Immature natural killer cell (primary cell): ENCODE measurements around the gene NUMB. TPM values are rescaled to one million over a fixed set of nuclear protein-coding genes. Genes with fewer than 3 reads are reported as not detected.
"Not testable (repeated sequence)": the region's sequence is repeated elsewhere in the genome, so short reads cannot be mapped to it uniquely, and the experiment has no call there.

Experiments used
- DNase-seq, 3 donors: peaks; one replicate each; pipeline ENCODE4 v3.0.0; 2022; ENCODE audit warnings: mixed read lengths in 1 of 3
- H3K27ac Mint-ChIP-seq, 6 donors: one replicate each; pipeline ENCODE4 v1.8.0; 2020; ENCODE audit warnings: mixed read lengths in 6 of 6, mild to moderate bottlenecking in 5 of 6, inconsistent platforms in 4 of 6, moderate library complexity in 3 of 6
- H3K27me3 Mint-ChIP-seq, 3 donors: one replicate each; pipeline ENCODE4 v1.8.0; 2020 to 2021; ENCODE audit warnings: low read depth in 3 of 3, mild to moderate bottlenecking in 3 of 3, mixed read lengths in 3 of 3, moderate library complexity in 3 of 3, inconsistent platforms in 1 of 3
- H3K36me3 Mint-ChIP-seq, 3 donors: one replicate each; pipeline ENCODE4 v1.8.0; 2020; ENCODE audit warnings: mixed read lengths in 3 of 3, inconsistent platforms in 2 of 3, mild to moderate bottlenecking in 2 of 3
- H3K4me1 Mint-ChIP-seq, 2 donors: one replicate each; pipeline ENCODE4 v1.8.0; 2020; ENCODE audit warnings: inconsistent platforms in 2 of 2, mild to moderate bottlenecking in 2 of 2, mixed read lengths in 2 of 2, moderate library complexity in 1 of 2
- H3K4me3 Mint-ChIP-seq, 5 donors: one replicate each; pipeline ENCODE4 v1.8.0; 2020; ENCODE audit warnings: mild to moderate bottlenecking in 5 of 5, mixed read lengths in 5 of 5, inconsistent platforms in 3 of 5, moderate library complexity in 3 of 5
- H3K9me3 Mint-ChIP-seq, 6 donors: one replicate each; pipeline ENCODE4 v1.8.0; 2020; ENCODE audit warnings: mild to moderate bottlenecking in 6 of 6, mixed read lengths in 6 of 6, inconsistent platforms in 4 of 6, moderate library complexity in 3 of 6
- polyA plus RNA-seq, 3 donors: library from polyadenylated mRNA; unstranded; fragments of 300-500 nt; fragmentation: Illumina TruSeq; gene quantifications; one replicate each; pipeline ENCODE4 v1.2.3, GENCODE V29; 2021

Gene NUMB
- polyA plus RNA-seq, 3 donors from 2014 or later = 14.1 to 32.4 (median 17.7) TPM

DNA sequence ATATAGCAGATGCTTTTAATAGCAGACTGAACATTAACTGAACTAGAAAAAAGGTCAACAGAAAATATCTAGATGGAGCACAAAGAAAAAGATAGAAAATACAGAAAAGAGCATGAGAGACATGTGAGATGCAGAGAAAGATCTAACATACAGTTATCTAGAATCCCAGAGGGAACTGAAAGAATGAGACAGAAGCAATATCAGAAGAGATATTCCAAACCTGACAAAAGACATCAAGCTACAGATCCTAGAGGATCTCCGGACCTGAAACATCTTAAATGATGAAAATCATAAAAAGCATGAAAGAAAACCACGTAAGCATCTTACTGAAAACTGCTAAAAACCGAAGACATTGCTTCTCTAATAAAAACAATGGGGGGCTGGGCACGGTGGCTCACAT, 75.0 kb downstream of the NUMB start:
- no peak for DNase-seq
- peaks cover 5 to 7% of the 10 kb centered on the region in 2 donors for H3K4me1 Mint-ChIP-seq
- no peak overlapping the region for H3K27ac Mint-ChIP-seq
- H3K36me3 Mint-ChIP-seq = peaks cover 16 to 25% (median 18%) of the 10 kb centered on the region in 3 donors
- H3K9me3 Mint-ChIP-seq = peaks cover 7 to 18% (median 11%) of the 10 kb centered on the region in 6 donors
- H3K4me3 Mint-ChIP-seq = no peak overlapping the region
- H3K27me3 Mint-ChIP-seq = peaks cover 0 to 2% (median 0%) of the 10 kb centered on the region in 3 donors

DNA sequence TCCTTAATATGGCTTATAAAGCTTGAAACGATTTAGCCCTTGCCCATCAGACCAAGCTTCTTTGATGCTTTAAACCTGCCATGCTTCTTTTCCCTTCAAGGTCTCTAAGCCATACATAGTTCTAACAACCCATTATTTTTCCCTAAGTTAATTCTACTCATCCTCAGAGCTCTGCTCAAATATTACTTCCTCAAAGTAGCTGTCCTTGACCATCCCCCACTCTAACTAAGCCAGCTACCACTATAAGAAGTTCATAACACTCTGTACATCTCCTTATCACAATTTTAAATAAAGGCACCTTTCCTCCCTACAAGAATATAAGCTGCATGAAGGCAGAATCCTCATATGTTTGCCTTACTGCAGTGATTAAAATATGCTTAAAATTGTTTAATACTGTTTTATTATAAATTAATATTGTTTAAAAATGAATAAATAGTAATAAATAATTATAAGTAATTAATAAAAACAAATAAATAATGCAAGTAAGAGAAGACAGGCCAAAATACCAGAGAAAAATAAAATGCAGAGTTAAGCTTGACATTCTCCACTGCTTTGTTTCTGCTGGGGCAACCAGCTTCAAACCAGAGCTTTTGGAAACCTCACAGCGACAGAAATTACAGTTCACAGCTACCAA, 76.8 kb downstream of the NUMB start:
- peaks cover 16 to 22% (median 18%) of the 10 kb centered on the region in 3 donors for H3K36me3 Mint-ChIP-seq
- H3K4me1 Mint-ChIP-seq = peaks cover 5 to 7% of the 10 kb centered on the region in 2 donors
- peaks cover 7 to 18% (median 11%) of the 10 kb centered on the region in 6 donors for H3K9me3 Mint-ChIP-seq
- H3K4me3 Mint-ChIP-seq = no peak overlapping the region
- peaks cover 0 to 1% (median 0%) of the 10 kb centered on the region in 3 donors for H3K27me3 Mint-ChIP-seq
- DNase-seq = no peak
- H3K27ac Mint-ChIP-seq = peak overlapping the region in 1 of 6 donors; percentile 1

DNA sequence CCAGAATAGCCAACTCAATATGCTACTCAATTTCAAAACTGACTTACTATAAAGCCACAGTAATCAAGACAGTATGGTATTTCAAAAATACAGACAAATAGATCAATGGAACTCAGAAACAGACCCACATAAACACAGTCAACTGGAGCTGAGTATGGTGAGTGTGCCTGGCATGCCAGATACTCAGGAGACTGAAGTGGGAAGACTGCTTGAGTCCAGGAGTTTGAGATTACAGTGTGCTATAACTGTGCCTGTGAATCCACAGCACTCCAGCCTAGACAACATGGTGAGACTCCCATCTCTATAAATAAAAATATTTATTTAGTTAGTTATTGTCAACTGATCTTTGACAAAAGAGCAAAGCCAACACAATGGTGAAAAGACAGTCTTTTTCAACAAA, 81.8 kb downstream of the NUMB start:
- Mint-ChIP-seq H3K4me3 (no peak overlapping the region), H3K36me3 (no peaks in the 10 kb centered on the region), H3K4me1 (peaks cover 4 to 10% of the 10 kb centered on the region in 2 donors), H3K27ac (no peak overlapping the region), H3K9me3 (peaks cover 0 to 2% (median 0%) of the 10 kb centered on the region in 6 donors), H3K27me3 (peaks cover 0 to 1% (median 0%) of the 10 kb centered on the region in 3 donors)
- no peak for DNase-seq

DNA sequence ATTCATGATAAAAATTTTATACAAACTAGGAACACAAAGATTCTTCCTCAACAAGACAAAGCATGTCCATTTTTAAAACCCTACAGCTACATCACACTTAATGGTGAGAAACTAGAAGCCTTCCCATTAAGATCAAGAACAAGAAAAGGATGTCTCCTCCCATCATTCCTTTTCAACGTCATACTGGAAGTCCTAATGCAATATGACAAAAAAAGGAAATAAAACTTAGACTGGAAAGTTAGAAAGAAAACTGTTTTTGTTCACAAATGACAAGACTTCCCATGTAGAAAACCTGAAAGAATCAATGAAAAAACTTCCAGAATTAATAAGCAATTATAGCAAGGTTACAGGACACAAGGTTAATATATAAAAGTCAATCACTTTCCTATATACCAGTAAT, 82.5 kb downstream of the NUMB start:
- H3K27me3 Mint-ChIP-seq = peaks cover 0 to 1% (median 0%) of the 10 kb centered on the region in 3 donors
- H3K4me1 Mint-ChIP-seq = peaks cover 4 to 5% of the 10 kb centered on the region in 2 donors
- no peak overlapping the region for H3K27ac Mint-ChIP-seq
- no peak overlapping the region for H3K4me3 Mint-ChIP-seq
- peaks cover 0 to 2% (median 0%) of the 10 kb centered on the region in 6 donors for H3K9me3 Mint-ChIP-seq
- DNase-seq = no peak
- H3K36me3 Mint-ChIP-seq = no peaks in the 10 kb centered on the region

DNA sequence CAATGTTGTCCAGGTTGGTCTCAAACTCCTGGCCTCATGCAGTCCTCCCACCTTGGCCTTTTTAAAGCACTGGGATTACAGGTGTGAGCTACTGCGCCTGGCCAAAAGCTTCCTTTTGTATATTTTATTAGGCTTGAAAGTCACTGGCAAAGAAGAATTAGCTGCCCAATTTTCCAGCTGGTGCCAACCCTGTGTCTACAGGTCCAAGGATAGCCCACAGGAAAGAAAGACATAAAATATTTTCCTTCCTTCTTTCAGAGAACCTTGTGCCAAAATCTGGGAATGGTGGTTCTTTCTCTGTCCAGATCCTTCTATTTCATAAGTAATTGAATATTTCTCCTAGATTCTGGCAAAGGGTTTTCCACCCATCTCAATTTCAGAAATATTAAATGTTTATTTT, 84.1 kb downstream of the NUMB start:
- Mint-ChIP-seq H3K4me1 (peaks cover 0 to 5% of the 10 kb centered on the region in 2 donors), H3K36me3 (no peaks in the 10 kb centered on the region), H3K9me3 (no peaks in the 10 kb centered on the region), H3K27ac (no peak overlapping the region), H3K27me3 (no peaks in the 10 kb centered on the region), H3K4me3 (no peak overlapping the region)
- DNase-seq = no peak

DNA sequence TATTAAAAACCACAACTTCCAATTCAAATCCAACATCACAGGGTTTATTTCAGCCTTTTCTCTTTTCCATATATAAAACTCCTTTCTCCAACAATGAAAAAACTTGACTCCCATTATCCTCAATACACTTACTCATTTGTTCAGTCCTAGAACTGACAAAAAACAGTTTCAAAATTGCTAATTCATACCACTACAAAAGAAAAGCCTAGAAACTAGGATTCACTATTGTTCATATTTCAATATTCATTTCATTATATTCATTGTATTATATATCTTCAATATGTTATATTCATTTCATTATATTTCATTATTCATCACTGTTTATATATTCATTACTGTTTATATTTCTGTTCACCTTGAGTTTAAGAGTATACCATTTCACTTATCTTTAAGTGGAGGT, 85.8 kb downstream of the NUMB start:
- H3K27ac Mint-ChIP-seq = no peak overlapping the region
- peaks cover 0 to 5% of the 10 kb centered on the region in 2 donors for H3K4me1 Mint-ChIP-seq
- no peaks in the 10 kb centered on the region for H3K9me3 Mint-ChIP-seq
- DNase-seq = no peak
- H3K4me3 Mint-ChIP-seq = no peak overlapping the region
- no peaks in the 10 kb centered on the region for H3K36me3 Mint-ChIP-seq
- no peaks in the 10 kb centered on the region for H3K27me3 Mint-ChIP-seq

DNA sequence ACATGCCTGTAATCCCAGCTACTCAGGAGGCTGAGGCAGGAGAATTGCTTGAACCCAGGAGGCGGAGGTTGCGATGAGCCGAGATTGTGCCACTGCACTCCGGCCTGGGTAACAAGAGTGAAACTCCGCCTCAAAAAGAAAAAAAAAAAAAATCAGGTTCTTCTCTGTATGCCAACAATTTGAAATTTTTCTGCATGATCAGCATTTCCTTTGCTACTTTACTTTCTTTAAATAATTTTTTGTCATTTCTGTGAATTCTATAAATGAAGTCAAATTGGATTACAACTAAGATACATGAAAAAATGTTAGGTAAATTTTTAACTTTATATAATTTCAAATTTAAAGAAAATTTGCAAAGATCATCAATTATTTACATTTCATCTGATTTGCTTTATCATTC, 87.8 kb downstream of the NUMB start:
- Mint-ChIP-seq H3K27ac (no peak overlapping the region), H3K36me3 (peaks cover 0 to 2% (median 0%) of the 10 kb centered on the region in 3 donors), H3K4me1 (peaks cover 0 to 5% of the 10 kb centered on the region in 2 donors), H3K27me3 (no peaks in the 10 kb centered on the region), H3K9me3 (no peaks in the 10 kb centered on the region), H3K4me3 (no peak overlapping the region)
- DNase-seq = no peak

DNA sequence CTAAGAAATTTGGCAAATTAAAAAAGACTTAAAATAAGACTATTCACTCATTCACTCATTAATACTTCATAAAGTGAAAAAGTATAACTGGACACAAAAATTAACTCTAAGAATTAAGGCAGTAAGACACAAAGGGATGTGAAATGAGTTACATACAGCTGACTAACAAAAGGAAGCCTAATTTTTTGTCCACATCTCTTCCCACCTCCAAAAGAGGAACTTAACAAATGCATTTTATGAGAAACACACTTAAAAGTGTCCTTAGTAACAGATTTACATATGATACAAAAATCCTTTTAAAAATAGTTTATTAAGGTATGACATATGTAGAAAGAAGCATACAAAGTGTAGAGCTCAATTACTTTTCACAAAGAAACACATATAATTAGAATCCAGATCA, 88.9 kb downstream of the NUMB start:
- Mint-ChIP-seq H3K27me3 (no peaks in the 10 kb centered on the region), H3K27ac (no peak overlapping the region), H3K4me1 (peaks cover 0 to 5% of the 10 kb centered on the region in 2 donors), H3K36me3 (peaks cover 0 to 2% (median 0%) of the 10 kb centered on the region in 3 donors), H3K9me3 (no peaks in the 10 kb centered on the region), H3K4me3 (no peak overlapping the region)
- DNase-seq = no peak

DNA sequence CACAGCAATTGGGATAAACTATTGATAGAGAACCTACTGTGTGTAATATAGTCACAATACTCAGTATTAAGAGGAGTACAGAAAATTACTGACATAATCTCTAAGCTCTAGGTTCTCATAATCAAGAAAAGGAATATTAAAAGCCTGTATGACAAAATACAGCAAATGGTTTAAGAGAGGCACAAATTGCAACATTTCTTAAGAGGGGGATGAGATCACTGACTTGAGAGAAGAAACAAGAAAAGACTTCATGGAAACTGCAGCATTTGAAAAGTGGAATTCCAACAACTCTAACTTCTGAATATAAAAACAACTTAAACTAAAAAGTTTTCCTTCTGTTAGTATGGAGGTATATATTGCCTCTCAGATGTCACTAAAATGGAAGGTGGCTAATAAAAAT, 89.7 kb downstream of the NUMB start:
- Mint-ChIP-seq H3K27me3 (no peaks in the 10 kb centered on the region), H3K27ac (no peak overlapping the region), H3K4me1 (peaks cover 0 to 5% of the 10 kb centered on the region in 2 donors), H3K9me3 (no peaks in the 10 kb centered on the region), H3K36me3 (peaks cover 0 to 2% (median 0%) of the 10 kb centered on the region in 3 donors), H3K4me3 (no peak overlapping the region)
- no peak for DNase-seq

DNA sequence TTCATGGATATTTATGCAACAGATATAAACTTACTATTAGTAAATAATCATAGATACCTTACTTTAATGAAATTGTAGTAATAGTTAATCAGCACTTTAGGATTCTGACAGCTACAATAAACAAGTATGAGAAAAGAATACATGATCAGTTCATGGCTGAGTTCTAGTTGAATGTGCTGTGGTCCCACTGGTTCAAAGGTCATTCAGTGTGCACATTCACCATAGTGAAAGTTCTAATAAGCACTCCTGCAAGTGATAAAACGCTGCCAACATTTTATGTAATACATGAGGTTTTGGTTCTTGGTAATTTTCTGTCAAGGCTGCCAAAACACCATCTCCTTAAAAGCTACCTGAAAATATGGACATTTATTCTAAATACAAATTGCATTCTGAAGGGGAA, 92.6 kb downstream of the NUMB start:
- Mint-ChIP-seq H3K9me3 (no peaks in the 10 kb centered on the region), H3K4me3 (no peak overlapping the region), H3K4me1 (no peaks in the 10 kb centered on the region), H3K36me3 (peaks cover 0 to 4% (median 2%) of the 10 kb centered on the region in 3 donors), H3K27ac (no peak overlapping the region), H3K27me3 (no peaks in the 10 kb centered on the region)
- DNase-seq = no peak

DNA sequence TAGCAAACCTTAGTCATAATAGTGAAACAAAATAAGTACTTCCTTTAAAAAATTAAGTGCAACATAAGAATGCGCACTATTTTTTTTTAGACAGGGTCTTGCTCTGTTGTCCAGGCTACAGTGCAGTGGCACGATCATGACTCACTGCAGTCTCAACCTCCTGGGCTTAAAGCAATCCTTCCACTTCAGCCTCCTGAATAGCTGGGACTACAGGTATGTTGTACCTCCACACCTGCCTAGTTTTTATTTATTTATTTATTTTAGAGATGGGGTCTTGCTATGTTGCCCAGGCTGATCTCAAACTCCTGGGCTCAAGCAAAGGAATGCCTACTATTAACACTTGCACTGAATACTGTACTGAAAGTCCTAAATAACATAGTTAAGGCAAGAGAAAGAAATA, 93.8 kb downstream of the NUMB start:
- peaks cover 0 to 4% (median 2%) of the 10 kb centered on the region in 3 donors for H3K36me3 Mint-ChIP-seq
- no peak overlapping the region for H3K27ac Mint-ChIP-seq
- no peaks in the 10 kb centered on the region for H3K4me1 Mint-ChIP-seq
- no peaks in the 10 kb centered on the region for H3K9me3 Mint-ChIP-seq
- H3K27me3 Mint-ChIP-seq = no peaks in the 10 kb centered on the region
- no peak for DNase-seq
- no peak overlapping the region for H3K4me3 Mint-ChIP-seq

DNA sequence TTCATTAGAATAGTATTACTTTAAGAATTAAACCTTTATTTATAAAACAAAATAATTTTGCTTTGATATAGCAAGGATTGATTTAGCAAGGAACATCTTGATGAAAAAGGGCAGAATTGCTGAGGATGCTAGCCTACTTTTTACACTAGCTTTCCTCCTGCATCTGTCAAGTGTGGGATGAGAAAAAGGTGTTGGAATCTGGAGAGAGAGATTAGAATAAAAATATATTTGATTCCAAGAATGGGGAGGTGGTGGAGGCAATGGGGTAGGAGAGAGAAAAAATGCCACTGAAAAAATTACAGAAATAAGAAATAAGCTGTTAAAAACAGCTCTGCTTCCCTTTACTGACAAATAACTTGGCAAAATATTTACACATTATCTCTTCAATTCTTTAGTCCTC, 98.9 kb downstream of the NUMB start:
- H3K36me3 Mint-ChIP-seq = peaks cover 0 to 4% (median 0%) of the 10 kb centered on the region in 3 donors
- H3K4me1 Mint-ChIP-seq = no peaks in the 10 kb centered on the region
- no peak overlapping the region for H3K4me3 Mint-ChIP-seq
- DNase-seq = no peak
- H3K9me3 Mint-ChIP-seq = no peaks in the 10 kb centered on the region
- no peaks in the 10 kb centered on the region for H3K27me3 Mint-ChIP-seq
- H3K27ac Mint-ChIP-seq = no peak overlapping the region

DNA sequence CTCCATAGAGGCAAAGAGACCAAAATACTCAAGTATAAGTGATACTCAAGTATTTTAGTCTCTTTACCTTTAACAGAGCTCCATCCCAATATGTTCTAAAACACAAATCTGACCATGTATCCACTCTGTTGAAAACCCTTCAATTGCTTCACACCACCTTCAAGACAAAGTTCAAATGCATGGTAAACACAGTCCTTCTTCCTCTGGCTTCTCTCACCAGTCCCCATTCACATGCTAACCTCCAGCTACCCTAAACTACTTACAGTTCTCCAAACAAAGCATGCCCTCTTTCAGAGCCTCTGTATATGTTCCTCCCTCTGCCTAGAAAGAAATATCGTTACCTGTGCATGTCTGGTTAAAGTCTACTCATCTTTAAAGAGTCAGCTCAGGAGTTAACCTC, 100.2 kb downstream of the NUMB start:
- no peaks in the 10 kb centered on the region for H3K4me1 Mint-ChIP-seq
- no peak overlapping the region for H3K4me3 Mint-ChIP-seq
- H3K27ac Mint-ChIP-seq = no peak overlapping the region
- H3K36me3 Mint-ChIP-seq = peaks cover 0 to 1% (median 0%) of the 10 kb centered on the region in 3 donors
- DNase-seq = no peak
- H3K9me3 Mint-ChIP-seq = no peaks in the 10 kb centered on the region
- H3K27me3 Mint-ChIP-seq = no peaks in the 10 kb centered on the region

DNA sequence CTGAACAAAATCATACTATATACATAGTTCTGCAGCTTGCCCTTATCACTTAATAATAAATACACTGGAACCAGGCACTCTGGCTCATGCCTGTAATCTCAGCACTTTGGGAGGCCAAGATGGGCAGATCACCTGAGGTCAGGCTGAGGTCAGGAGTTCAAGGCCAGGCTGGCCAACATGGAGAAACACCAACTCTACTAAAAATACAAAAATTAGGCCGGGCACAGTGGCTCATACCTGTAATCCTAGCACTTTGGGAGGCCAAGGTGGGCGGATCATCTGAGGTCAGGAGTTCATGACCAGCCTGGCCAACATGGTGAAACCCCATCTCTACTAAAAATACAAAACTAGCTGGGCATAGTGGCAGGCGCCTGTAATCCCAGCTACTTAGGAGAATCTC, 109.3 kb downstream of the NUMB start:
- not testable (repeated sequence) for H3K9me3 Mint-ChIP-seq, DNase-seq, H3K4me1 Mint-ChIP-seq, H3K27me3 Mint-ChIP-seq, H3K4me3 Mint-ChIP-seq, H3K27ac Mint-ChIP-seq, H3K36me3 Mint-ChIP-seq

DNA sequence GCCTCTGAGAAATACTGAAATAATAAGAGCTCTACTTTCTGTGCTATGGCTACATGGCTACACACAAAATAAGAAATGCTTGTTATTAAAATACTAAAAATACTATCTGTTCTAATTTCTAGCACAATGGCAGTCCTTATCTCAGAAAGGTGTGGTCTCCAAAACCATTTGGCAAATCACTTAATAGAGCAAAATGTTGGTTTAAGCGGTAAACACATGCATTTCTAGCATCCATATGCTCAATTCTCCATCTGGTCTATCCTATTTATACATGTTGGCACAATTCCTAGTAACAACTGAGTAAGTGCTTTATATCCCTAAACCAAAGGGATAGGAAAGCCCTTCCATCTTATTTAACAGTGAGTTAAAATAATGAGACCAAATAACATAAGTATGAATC, 114.0 kb downstream of the NUMB start:
- H3K27ac Mint-ChIP-seq = no peak overlapping the region

More for the DNA sequence above, 114.0 kb downstream of the NUMB start:
- DNase-seq = no peak
- Mint-ChIP-seq H3K9me3 (no peaks in the 10 kb centered on the region), H3K36me3 (no peaks in the 10 kb centered on the region), H3K27me3 (no peaks in the 10 kb centered on the region), H3K4me3 (no peak overlapping the region), H3K4me1 (peaks cover 4 to 9% of the 10 kb centered on the region in 2 donors)
